Common myeloid progenitor, CD34-positive (primary cell): ENCODE measurements around the gene TMPRSS4.
A peak's percentile ranks its signal among the peaks of the same experiment; 100 is the strongest.

ENCODE experiments used
- CTCF ChIA-PET: fragments of 350-600 bp; sonication (Branson Sonifier 250); formaldehyde crosslinking; loops from one replicate; lab custom pipeline; 2021; ENCODE audit warnings: antibody characterized with exemption; lab: Charles Lee
- POLR2A ChIA-PET: fragments of 350-600 bp; sonication (Branson Sonifier 250); formaldehyde crosslinking; loops from one replicate; lab custom pipeline; 2021; ENCODE audit warnings: antibody characterized with exemption; lab: Charles Lee
- DNase-seq, 3 donors: peaks; one replicate each; pipeline versions ENCODE4 v3.0.0 to v3.0.0-alpha.2; 2013
- H3K27ac ChIP-seq, 2 experiments: 1 replicate in 1 of 2; 2 replicates in 1 of 2; pipeline ENCODE4 v1.7.0; 2013; ENCODE audit warnings: inconsistent platforms in 2 of 2, low read length in 2 of 2, mild to moderate bottlenecking in 2 of 2, low read depth in 1 of 2, moderate library complexity in 1 of 2; ENCODE audit not compliant: severe bottlenecking in 2 of 2, insufficient read depth in 1 of 2, poor library complexity in 1 of 2
- H3K27me3 ChIP-seq, 5 experiments: replicated peaks in 2 of 5; 1 replicate in 3 of 5; 2 replicates in 2 of 5; pipeline versions ENCODE4 v1.6.1 to v1.7.0; 2013; ENCODE audit warnings: low read length in 4 of 5, mild to moderate bottlenecking in 2 of 5, moderate library complexity in 2 of 5, inconsistent platforms in 1 of 5; ENCODE audit not compliant: insufficient read depth in 5 of 5, control insufficient read depth in 4 of 5
- H3K36me3 ChIP-seq, 4 experiments: 1 replicate in 2 of 4; 2 replicates in 2 of 4; pipeline versions ENCODE4 v1.6.1 to v1.7.0; 2013; ENCODE audit warnings: low read length in 3 of 4, control low read depth in 1 of 4, mild to moderate bottlenecking in 1 of 4; ENCODE audit not compliant: control insufficient read depth in 4 of 4, insufficient read depth in 4 of 4
- H3K4me1 ChIP-seq, 4 experiments: 1 replicate in 3 of 4; 2 replicates in 1 of 4; pipeline versions ENCODE4 v1.6.1 to v1.7.1; 2013; ENCODE audit warnings: low read length in 3 of 4, mild to moderate bottlenecking in 3 of 4, control low read depth in 1 of 4, inconsistent platforms in 1 of 4, moderate library complexity in 1 of 4; ENCODE audit not compliant: control insufficient read depth in 4 of 4, insufficient read depth in 4 of 4; ENCODE audit errors: control extremely low read depth in 1 of 4
- H3K4me3 ChIP-seq, 7 experiments: 1 replicate in 4 of 7; 2 replicates in 3 of 7; pipeline versions ENCODE4 v1.5.1 to v1.7.0; 2013; ENCODE audit warnings: mild to moderate bottlenecking in 7 of 7, low read length in 6 of 7, moderate library complexity in 6 of 7, inconsistent platforms in 2 of 7, low read depth in 2 of 7, control low read depth in 1 of 7; ENCODE audit not compliant: insufficient read depth in 4 of 7, control insufficient read depth in 1 of 7; ENCODE audit errors: extremely low read depth in 1 of 7
- H3K9me3 ChIP-seq, 5 experiments: 1 replicate in 4 of 5; 2 replicates in 1 of 5; pipeline versions ENCODE4 v1.6.1 to v1.7.1; 2013; ENCODE audit warnings: low read length in 4 of 5, mild to moderate bottlenecking in 2 of 5, inconsistent platforms in 1 of 5, low read depth in 1 of 5, moderate library complexity in 1 of 5; ENCODE audit not compliant: control insufficient read depth in 4 of 5, insufficient read depth in 2 of 5; ENCODE audit errors: control extremely low read depth in 1 of 5
- WGBS: methylation state at CpG from one replicate; pipeline ENCODE4 v1.1.5; 2013; ENCODE audit not compliant: insufficient coverage; 5-methylcytosine and 5-hydroxymethylcytosine counted together

The TMPRSS4 gene

DNA sequence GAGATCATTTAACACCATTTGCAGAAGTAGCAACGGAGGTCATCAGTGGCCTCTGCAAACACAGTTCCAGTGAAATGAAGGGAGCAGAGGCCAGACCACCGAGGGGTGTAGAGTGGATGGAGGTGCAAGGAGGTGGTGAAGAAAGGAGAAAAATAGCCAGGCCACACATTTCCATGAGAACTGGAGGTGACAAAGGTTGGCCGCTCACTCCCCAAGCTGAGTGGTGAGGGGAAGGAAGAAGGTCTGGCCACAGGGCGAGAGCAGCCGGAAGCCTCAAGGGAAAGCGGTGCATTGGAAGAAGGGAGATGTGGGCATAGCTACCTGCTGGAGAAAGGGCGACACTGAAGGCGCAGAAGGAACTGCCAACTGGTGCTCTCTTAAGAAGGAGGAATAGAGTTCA is 20.1 kb upstream of the TMPRSS4 start:
- WGBS, result 17% methylated on average over 8 of the region's 8 CpGs
- POLR2A ChIA-PET, result no interaction called here
- no peaks in the 10 kb centered on the region for H3K36me3 ChIP-seq
- H3K4me3 ChIP-seq, result no peak overlapping the region
- no peak overlapping the region for H3K27ac ChIP-seq
- no peaks in the 10 kb centered on the region for H3K9me3 ChIP-seq
- no peaks in the 10 kb centered on the region for H3K27me3 ChIP-seq
- CTCF ChIA-PET, result interaction anchor here (0.9 to 13.4 kb wide), 5 partner anchors 74 to 249 kb away, joined by 3 to 229 read pairs (median 4); partner anchors contain the start of gene FXYD2
- DNase-seq, result peak in 2 of 3 donors; percentile 23 to 39
- H3K4me1 ChIP-seq, result peaks cover 0 to 48% (median 5%) of the 10 kb centered on the region in 4 experiments

DNA sequence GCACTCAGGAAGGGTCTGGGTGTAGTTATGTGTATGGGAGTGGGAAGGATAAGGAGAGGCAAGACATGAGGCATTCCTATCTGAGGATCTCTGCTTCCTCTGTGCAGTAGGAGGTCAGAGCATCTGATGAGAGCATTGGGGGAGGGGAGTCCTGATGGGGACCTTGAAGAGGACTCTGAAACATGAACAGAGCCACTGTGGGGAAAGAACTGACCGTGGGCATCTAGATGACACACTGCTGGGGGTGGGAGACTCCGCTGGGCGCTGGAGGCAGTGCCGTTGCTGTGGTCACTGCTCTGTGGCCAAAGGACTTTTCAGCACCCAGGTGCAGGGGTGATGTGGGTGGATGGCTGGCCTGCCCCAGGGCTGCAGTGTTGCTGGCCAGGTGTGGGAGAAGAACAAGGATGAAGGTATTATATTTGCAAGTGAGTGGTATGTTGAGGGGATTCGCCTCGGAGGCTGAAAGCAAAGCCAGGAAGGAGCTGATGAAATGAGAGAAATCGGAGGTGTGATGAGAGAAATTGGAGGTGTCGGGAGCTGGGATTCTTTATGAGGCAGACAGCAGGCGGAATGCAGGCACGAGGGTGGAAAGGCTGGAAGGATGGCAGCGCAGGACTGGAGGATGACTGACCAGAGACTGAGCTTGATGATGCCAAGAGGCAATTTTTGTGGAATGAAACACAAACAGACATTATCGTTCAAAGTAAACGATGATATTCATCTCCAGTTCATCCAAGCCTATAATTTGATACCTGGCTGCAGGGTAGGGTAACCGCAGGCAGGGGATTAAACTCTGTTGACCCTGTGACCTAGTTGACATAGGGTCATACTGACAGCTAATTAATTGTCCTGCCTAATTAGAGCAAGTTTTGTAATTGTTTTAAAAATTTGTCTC is 19.4 kb upstream of the TMPRSS4 start:
- no peak for DNase-seq
- H3K4me3 ChIP-seq, result no peak overlapping the region
- ChIA-PET POLR2A (no interaction called here), CTCF (interaction anchor here (0.9 to 13.4 kb wide), 7 partner anchors 9 to 250 kb away, joined by 3 to 229 read pairs (median 4); partner anchors contain the start of gene FXYD2)
- 97% methylated on average over 14 of the region's 14 CpGs for WGBS
- peaks cover 0 to 41% (median 3%) of the 10 kb centered on the region in 4 experiments for H3K4me1 ChIP-seq
- no peaks in the 10 kb centered on the region for H3K27me3 ChIP-seq
- no peaks in the 10 kb centered on the region for H3K9me3 ChIP-seq
- H3K27ac ChIP-seq, result no peak overlapping the region
- H3K36me3 ChIP-seq, result no peaks in the 10 kb centered on the region

DNA sequence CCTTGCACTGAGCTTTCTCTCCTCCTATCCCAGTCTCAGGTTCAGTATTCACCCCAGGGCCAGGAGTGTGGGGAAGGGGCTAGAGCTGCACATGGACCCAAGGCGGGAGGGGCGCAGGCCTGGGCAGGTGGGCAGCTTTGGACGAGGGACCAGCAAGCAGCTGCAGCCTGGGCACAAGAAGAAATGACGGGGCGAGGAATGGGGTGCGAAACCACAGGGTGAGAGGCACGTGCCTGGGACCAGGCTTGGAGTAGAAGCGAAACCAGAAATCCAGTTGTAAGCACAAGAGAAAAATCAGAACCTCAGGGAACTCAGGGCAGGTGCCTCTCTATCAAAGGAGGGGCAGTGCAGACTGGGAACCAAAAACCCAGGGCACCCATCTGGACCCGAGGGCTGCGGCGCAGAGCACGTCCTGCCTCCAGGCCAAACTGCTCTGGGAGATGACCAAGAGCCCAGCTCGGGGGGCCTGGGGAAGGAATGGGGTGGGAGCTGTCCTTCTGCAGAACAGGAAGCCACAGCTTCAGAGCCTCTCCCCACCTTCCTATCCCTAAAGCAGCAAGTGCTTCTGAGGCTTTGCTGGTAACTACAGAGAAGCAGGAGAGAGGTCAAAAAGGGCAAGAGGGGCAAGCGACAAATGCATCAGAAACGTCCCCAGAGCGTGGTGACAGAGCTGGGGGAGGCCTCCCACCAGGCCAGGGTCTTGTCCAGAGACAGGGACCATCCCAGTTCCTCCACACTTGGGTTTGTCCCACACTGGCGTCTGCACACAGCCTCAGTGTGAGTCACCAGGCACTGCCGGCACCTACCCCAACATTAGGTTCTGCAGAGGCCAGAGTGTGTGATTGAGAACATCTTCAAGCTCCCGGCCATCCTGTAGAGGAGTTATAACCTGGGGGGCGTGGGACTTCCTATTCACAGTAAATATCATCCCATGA is 18.3 kb upstream of the TMPRSS4 start:
- CTCF ChIA-PET, result interaction anchor here (1.1 to 13.4 kb wide), 4 partner anchors 108 to 250 kb away, joined by 3 to 229 read pairs (median 59); partner anchors contain the start of gene FXYD2
- Histone ChIP-seq H3K27me3 (no peaks in the 10 kb centered on the region), H3K27ac (no peak overlapping the region), H3K4me3 (no peak overlapping the region), H3K9me3 (no peaks in the 10 kb centered on the region), H3K36me3 (no peaks in the 10 kb centered on the region), H3K4me1 (peaks cover 0 to 36% (median 2%) of the 10 kb centered on the region in 4 experiments)
- DNase-seq, result no peak
- POLR2A ChIA-PET, result no interaction called here
- WGBS, result 91% methylated on average over 15 of the region's 20 CpGs

DNA sequence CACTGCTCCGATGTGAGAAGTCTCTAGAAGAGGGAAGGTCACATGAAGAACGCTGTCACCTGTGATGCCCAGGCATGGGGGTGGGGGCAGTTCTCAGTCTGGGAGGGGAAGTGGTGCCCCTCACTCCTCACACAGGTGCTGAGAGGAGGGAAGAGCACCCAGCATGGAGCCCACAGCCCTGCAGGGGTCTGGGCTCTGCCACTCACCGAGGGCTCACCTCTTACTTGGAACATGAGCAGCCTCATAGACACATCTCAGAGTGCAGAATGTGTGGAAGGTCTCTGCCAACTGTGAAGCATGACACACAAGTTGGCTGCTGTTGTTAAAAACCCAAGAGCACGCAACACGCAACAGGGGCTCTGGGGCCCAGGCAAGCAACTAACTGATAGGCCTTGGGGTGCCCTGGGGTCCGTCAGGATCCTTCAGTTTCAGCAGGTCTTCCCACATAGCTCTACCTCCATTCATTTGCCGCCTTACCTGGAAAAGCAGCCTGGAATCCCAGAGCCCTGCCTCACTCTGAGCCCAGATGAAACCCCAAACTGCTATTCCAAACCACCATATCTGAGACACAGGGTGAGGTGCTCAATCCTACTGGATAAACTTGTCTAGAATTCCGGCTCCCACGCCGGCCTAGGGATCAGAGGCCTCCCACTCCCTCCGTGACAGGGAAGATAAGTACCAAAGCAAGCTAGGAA is 17.5 kb upstream of the TMPRSS4 start:
- Histone ChIP-seq H3K27me3 (no peaks in the 10 kb centered on the region), H3K36me3 (no peaks in the 10 kb centered on the region), H3K9me3 (no peaks in the 10 kb centered on the region), H3K4me3 (no peak overlapping the region), H3K27ac (no peak overlapping the region), H3K4me1 (peaks cover 0 to 36% (median 2%) of the 10 kb centered on the region in 4 experiments)
- no peak for DNase-seq
- CTCF ChIA-PET, result interaction anchor here (0.7 to 13.4 kb wide), 6 partner anchors 109 to 250 kb away, joined by 3 to 229 read pairs (median 4); partner anchors contain the start of gene FXYD2
- POLR2A ChIA-PET, result no interaction called here
- WGBS, result 98% methylated on average over 8 of the region's 11 CpGs

DNA sequence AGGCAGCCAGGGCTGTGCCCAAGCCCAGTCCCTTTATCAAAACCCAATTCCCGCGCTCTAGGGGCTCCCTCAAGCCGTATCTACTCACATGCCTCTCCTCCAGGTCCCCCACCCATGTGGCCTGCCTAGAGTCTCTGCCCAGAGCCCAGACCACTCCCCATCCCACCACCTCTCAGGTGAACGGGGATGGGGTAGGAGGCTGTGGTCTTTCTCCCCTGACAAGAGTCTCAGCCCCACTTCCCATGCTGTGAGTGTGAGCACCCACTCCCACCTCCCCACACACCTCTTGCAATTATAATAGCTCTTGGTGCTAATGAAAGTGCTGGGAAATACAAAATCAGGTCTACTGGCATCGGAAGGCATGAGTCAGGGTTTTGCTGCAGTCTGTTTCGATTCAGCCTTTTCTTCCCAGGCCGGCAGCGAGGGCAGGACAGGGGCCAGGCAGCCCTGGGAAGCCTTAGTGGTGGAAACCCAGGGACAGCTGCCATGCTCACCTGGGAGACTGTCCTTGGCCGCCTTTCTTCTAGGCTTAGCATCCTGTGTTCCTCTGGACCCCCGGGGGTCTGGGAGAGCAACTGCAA is 16.7 kb upstream of the TMPRSS4 start:
- Histone ChIP-seq H3K27ac (no peak overlapping the region), H3K27me3 (no peaks in the 10 kb centered on the region), H3K4me3 (no peak overlapping the region), H3K9me3 (no peaks in the 10 kb centered on the region), H3K4me1 (peaks cover 0 to 36% (median 2%) of the 10 kb centered on the region in 4 experiments), H3K36me3 (no peaks in the 10 kb centered on the region)
- WGBS, result 99% methylated on average over 8 of the region's 10 CpGs
- ChIA-PET CTCF (interaction anchor here (0.7 to 13.4 kb wide), 5 partner anchors 12 to 239 kb away, joined by 3 to 229 read pairs (median 6); no protein-coding TSS in a partner anchor), POLR2A (no interaction called here)
- no peak for DNase-seq

DNA sequence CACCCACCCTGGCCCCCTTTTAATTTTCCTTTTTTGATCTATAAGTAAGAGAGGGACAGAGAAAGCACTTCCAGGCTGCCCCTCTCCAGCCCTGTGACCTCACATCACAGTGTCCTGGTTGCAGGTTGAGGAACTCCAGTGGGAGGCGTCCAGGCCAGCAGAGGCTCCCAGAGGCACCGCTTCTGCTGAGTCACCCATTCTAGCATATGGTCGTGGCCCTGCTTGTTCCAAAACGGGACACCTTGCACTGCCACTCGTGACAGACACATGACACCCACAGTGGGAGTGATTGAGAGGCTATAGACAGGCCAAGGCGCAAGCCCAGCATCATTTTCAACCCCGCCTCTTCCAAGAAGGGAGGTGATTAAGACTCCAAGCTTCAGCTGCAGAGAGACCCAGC is 16.0 kb upstream of the TMPRSS4 start:
- ChIA-PET POLR2A (no interaction called here), CTCF (interaction anchor here (1.0 to 13.4 kb wide), 4 partner anchors 12 to 111 kb away, joined by 3 to 229 read pairs (median 8); no protein-coding TSS in a partner anchor)
- WGBS, result 54% methylated on average over 7 of the region's 7 CpGs
- H3K36me3 ChIP-seq, result no peaks in the 10 kb centered on the region
- no peak overlapping the region for H3K4me3 ChIP-seq
- no peak overlapping the region for H3K27ac ChIP-seq
- DNase-seq, result peak in 2 of 3 donors; percentile 26 to 45
- H3K9me3 ChIP-seq, result no peaks in the 10 kb centered on the region
- H3K27me3 ChIP-seq, result no peaks in the 10 kb centered on the region
- peaks cover 0 to 33% (median 2%) of the 10 kb centered on the region in 4 experiments for H3K4me1 ChIP-seq
